SK-N-DZ (cell line): ENCODE results near the gene RNPEP.
"Not testable (repeated sequence)": the region's sequence is repeated elsewhere in the genome, so short reads cannot be mapped to it uniquely, and the experiment has no call there.

Experiments
- DNase-seq: peaks from one replicate; pipeline ENCODE4 v3.0.0-alpha.2; 2015; ENCODE audit warnings: low spot score

Gene RNPEP

DNA sequence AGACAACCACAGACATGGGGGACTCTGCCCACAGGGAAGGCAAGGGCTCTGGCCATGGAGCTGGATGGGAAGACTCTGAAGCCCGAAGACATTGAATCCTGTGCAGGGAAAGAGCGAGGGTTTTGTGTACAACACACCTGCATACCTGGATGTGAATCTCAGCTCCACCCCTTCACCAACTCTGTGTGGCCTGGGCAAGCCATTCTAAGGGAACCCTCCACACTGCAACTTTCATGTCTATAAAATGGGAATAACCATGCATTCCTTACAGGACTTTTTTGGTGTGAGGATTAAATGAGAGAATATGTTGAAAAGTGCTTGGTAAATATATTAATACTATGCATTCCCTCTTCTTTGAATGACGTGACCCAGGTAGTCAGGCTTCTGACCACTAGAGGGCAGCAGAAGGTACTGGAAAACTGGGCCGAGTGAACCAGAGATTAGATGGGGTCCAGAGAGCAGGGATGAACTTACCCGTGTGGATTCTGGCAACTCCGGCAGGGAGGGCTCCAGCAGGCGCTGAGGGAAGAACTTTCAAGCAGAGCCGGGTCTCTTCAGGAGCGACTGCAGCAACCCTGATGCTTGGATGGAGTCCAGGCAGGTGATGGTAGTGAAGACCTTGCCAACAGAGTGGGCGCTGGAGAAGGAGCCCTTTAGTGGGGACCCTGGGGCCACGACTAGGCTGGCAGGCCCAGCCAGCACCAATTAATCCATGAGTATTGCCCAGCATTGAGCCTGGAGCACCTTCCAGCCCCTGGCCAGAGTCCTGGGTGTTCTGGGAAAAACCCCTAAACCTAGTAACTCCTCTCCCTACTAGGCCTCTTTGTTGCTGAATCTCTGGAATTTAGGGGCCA is 27.1 kb downstream of the RNPEP start:
- peak; percentile 66 for DNase-seq

DNA sequence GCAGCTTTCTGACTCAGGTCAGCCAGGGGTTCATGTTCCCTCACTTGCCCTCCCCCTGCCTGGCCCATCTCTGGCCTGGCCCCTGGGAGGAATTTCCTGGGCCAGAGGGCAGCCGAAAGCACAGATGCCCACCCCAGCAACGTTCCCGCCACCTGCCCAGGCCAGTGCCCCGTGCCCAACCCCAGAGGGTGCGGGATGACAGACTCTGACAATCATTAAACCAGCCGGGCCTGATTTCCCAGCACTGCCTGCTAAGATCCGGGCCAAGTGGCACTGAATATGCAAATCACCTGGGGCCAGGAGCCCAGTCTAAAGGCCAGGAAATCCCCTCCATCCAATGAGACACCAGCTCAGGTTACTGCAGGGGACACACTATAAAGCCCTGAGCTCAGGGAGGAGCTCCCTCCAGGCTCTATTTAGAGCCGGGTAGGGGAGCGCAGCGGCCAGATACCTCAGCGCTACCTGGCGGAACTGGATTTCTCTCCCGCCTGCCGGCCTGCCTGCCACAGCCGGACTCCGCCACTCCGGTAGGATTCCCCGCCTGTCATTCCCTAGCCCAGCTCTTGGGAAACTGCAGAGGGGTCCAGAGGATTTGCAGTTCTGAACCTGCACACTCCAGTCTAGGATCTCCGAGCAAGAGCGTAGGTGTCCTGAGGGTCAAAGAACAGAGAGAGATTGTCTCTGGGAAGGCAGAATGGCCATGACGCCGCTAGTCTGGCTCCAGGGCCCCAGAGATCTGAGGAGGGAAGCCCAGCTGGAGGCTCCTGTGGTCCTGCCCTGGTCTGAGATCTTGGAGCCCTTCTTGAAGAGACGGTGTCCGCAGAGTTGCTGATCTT is 27.9 kb downstream of the RNPEP start, which contains the start of gene ELF3:
Gene ELF3, plus strand, starts transcription at position 408 of the 836 bp plus-strand sequence. CDS start 550 bp downstream, outside the sequence.
- peak; percentile 32 for DNase-seq

DNA sequence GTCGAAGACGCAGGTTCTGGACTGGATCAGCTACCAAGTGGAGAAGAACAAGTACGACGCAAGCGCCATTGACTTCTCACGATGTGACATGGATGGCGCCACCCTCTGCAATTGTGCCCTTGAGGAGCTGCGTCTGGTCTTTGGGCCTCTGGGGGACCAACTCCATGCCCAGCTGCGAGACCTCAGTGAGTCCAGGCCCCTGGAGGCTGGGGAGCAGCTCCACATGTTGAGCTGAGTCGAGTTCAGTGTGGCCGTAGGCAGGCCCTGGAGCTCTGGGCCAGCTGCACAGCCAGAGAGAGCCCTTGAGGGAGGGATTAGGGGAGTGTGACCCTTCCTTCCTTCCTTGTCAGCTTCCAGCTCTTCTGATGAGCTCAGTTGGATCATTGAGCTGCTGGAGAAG is 29.5 kb downstream of the RNPEP start:
- DNase-seq: no peak

DNA sequence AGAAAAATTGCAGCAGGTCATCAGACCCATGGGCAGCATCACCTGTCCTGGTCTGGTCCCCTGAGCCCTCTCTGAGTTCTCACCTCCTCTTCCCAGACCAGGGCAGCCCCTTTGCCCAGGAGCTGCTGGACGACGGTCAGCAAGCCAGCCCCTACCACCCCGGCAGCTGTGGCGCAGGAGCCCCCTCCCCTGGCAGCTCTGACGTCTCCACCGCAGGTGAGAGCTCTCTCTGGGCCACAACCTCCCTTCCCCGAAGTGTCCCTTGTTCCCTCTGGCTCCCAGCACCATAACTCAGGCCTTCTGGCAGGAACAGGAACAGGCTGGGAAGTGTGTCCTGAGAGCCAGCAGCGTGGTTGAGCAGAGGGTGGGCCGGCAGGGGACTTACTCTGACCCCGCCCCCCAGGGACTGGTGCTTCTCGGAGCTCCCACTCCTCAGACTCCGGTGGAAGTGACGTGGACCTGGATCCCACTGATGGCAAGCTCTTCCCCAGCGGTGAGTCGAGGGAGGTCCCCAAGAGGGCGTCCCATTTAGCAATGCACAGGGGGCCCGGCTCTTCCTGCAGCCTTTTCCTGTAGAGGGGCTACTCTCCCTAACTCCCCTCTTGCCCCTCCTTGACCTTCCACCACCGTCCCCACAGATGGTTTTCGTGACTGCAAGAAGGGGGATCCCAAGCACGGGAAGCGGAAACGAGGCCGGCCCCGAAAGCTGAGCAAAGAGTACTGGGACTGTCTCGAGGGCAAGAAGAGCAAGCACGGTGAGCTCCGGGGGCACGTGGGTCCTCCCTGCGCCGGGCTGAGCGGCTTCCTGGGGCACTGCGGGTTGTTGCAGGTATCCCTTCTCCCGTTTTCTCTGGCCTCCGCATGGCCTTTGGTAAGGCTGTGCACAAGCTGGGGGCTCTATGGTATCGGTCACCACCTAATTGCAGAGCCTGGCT is 30.4 kb downstream of the RNPEP start:
- no peak for DNase-seq

DNA sequence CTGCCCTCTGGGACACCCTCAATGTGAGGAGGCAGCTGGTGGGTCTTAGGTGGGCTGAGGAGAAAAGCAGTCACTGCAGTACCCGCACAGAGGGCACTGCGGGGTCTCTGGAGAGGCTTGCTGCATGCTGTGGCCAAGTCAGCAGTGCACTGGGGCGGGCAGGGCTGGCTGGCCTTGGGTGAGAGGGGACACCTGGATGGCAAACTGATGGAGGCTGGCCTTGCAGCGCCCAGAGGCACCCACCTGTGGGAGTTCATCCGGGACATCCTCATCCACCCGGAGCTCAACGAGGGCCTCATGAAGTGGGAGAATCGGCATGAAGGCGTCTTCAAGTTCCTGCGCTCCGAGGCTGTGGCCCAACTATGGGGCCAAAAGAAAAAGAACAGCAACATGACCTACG is 31.2 kb downstream of the RNPEP start:
- no peak for DNase-seq

DNA sequence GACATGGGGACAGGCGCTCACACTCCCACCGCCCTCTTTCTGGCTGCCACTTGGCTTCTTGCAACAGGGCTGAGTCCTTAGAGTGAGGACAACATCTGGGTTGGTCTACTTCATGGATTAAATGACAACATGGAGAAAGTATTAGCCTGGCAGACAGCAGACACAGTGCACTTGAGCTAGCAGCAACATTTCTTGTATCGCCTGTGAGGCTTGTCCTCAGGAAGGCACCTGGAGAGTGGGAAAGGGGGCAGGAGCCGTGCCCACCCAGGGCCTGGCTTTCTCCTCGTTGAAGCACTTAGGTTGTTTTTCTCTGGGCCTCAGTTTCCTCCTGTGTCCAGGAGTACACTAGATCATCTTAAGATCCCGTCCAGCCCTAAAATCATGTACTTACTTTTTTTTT is 31.6 kb downstream of the RNPEP start:
- no peak for DNase-seq

DNA sequence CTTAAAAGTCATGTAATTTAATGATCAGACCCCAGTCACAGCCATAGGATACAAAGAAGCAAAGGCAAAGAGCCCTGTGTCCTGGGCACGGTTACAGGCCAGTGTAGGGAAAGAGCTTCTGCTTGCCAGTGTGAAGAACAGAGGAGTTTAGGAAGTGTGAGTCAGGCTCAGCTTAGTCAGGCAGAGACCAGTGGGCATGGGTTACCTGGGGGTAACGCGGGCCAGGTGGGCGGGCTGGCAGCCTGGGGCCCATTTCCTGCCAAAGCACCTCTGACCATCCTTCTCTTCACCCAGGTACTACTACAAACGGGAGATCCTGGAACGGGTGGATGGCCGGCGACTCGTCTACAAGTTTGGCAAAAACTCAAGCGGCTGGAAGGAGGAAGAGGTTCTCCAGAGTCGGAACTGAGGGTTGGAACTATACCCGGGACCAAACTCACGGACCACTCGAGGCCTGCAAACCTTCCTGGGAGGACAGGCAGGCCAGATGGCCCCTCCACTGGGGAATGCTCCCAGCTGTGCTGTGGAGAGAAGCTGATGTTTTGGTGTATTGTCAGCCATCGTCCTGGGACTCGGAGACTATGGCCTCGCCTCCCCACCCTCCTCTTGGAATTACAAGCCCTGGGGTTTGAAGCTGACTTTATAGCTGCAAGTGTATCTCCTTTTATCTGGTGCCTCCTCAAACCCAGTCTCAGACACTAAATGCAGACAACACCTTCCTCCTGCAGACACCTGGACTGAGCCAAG is 32.6 kb downstream of the RNPEP start:
- DNase-seq: no peak

DNA sequence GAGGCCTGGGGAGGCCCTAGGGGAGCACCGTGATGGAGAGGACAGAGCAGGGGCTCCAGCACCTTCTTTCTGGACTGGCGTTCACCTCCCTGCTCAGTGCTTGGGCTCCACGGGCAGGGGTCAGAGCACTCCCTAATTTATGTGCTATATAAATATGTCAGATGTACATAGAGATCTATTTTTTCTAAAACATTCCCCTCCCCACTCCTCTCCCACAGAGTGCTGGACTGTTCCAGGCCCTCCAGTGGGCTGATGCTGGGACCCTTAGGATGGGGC is 33.2 kb downstream of the RNPEP start:
- no peak for DNase-seq

DNA sequence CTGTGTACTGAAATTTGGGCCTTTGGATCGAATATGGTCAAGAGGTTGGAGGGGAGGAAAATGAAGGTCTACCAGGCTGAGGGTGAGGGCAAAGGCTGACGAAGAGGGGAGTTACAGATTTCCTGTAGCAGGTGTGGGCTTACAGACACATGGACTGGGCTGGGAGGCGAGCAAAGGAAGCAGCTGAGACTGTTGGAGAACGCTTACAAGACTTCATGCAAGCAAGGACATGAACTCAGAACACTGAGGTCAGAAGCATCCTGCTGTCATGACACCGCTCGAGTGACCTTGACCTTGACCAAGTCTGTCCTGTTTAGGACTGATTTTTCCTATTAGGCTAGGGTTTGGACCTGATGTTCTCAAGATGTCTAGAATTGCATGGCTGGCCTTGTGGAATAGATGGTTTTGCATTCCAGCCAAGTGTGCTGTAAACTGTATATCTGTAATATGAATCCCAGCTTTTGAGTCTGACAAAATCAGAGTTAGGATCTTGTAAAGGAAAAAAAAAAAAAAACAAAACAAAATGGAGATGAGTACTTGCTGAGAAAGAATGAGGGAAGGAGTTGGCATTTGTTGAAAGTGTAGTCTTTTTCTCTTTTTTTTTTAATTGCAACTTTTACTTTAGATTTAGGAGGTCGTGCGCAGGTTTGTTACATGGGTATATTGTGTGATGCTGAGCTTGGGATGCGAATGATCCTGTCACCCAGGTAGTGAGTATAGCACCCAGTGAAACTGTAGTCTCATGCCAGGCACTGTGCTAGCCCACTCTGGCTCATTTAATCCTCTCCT is 33.8 kb downstream of the RNPEP start:
- no peak for DNase-seq

DNA sequence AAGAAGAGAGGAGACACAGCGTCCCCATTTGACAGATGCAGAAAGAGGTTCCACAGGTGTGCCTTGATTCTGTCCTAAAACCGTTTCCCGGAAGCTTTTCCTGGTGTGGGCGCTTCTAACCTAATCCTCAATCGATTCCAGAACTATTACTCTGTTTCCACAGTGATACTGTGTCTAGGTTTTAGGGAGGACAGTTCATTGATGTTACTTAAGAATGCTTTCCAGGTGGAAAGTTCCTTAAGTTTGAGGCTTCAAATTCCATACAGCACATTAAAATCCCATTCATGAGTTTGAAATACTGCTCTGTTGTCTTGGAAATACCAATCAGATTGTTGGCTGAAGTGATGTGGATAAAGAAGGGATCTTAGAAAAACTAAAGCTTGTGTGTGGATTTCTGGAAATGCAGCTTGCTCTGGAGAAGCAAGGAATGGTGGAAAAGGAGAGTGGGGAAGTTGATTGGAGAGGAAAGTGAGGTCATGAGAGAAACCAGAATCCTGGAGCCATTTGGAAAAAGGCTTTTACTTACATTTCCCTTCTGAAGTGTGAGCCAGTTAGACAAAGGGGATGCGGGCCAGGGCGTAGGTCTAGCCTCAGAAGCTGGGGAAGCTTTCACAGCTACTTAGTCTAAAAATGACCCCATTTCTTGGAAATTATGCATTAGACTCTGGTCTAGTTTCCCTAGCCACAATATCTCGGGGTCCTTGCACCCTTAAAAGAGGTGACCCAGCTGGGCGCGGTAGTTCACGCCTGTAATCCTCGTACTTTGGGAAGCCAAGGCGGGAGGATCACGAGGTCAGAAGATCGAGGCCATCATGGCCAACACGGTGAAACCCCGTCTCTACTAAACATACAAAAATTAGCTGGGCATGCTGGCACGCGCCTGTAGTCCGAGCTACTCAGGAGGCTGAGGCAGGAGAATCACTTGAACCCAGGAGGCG is 34.6 kb downstream of the RNPEP start:
- no peak for DNase-seq

DNA sequence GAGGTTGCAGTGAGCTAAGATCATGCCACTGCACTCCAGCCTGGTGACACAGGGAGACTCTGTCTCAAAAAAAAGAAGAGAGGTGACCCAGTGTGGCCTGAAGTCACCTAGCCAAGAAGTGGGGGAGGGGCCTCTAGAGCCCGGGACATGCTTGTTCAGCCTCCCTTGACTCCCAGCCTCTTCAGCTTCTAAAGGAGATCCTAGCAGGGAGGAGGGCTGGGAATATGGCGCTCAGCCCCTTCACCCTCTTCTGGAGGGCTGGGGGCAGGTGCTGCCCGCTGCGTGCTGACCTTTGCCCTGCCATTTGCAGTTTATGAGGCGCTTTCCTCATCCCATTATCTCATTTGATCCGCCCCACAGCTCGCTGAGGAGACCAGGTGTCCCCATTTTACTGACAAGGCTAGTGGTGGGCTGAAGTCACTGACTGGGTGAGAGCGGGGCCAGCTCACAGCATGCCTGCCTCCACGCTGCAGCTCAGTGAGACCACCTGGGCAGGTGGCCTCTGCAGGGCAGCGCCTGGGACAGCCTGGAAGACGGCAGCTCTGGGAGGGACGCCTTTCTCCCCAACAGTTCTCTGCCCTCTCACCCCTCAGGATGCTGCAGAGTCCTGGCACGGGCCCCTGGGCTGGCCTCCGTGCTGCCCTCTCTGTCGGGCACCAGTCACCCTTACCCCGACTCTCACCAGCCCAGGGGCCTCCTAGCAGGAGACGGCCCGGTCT is 35.5 kb downstream of the RNPEP start:
- no peak for DNase-seq

DNA sequence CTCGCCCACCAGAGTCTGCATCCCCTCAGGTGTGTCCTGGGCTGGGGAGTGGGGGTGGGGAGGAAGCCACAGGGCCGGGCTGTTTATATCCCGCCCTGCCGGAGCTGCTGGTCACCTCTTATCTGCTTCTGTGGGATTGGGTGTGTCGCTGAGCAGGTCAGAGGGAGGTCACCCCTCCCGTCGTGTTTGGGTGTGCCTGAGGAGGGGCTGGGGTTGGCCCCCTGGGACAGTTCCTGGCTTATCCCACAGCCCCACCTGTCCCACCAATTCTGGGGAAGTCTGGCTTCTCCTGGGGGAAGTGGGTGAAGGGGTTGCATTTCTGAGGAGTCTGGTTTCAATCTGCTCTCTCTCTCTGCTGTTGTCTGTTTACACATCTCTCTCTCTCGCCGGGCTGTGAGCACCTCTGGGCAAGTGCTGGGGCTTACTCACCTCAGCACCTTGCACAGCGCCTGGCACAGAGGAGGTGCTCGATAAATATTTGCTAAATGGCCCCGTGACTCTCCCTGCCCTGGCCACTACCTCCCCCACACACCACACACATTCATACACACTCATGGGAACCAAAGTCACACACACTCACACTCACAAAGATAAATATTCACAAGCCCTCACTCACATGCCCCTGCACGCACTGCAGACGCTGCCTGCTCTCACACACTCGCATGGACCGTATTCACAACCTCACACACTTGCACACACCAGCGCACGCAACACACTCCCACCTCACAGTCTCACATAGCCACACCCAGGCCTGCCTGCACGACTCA is 36.2 kb downstream of the RNPEP start:
- no peak for DNase-seq

DNA sequence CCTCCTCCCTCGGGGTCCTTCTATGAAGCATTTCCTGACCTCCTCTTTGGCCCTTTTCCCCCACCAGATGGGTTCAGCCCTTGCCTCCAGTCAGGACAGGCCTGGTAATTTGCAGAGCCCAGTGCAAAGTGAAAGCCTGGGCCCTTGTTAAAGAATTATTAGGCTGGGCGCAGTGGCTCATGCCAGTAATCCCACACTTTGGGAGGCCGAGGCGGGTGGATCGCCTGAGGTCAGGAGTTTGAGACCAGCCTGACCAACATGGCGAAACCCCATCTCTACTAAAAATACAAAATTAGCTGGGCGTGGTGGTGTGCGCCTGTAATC is 36.7 kb downstream of the RNPEP start:
- DNase-seq: not testable (repeated sequence)

DNA sequence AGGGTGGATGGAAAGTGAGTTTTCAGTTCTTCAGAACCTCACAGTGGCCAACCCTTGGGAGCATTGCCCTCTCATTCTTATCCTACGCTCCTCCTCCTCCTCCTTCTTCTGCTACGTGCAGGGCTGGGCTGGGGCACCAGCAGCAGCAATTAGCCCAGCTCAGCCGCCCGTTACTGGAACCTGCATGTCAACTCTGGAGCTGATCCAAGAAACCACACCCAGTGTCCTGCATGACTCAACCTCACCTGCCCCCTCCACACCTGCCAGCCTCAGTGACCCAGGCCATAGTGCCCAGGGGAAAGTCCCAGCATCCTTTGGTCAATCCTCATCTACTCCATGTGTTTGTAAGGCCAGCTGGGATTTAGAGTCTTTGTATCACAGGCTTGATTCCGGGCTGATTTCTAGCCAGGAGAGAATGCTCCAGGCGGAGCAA is 40.6 kb downstream of the RNPEP start:
- no peak for DNase-seq

DNA sequence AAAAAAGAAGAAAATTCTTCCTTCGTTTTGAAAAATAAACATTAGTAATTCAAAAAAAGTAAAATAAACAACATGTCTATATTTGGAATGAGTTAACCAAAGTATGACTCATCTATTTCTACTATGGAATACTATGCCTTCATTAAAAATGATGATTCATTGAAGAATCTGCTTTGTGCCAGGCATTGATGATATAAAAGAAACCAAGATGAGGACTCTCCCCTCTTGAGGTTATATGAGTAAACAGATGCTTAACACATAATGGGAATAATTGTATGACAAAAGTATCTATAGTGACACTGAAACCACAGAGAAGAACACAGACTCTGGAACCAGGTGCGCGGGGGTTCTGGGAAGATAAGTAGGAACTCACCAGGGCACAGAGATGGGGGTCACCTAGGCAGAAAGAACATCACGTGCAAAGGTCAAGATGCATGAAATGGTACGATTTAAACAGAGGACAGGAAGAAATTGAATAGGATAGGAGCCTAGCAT is 46.8 kb downstream of the RNPEP start:
- DNase-seq: no peak

DNA sequence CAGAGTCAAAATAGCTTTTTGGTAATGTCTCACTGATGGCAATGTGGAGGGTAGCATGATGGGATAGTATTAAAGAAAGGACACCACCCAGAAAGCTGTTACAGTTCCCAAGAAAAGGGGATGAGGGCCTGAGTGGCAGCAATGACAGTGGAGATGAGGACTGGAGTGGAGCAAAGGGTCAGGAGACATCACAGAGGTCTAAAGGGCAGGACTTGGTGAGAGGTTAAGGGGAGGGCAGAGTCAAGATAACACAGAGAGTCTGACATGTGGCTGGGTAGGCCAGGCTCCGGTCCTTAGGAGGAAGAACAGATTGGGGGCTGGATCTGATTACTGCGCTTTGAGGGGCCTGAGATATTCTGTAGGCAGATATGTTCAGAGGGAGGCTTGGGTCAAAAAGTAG is 47.3 kb downstream of the RNPEP start:
- DNase-seq: no peak

DNA sequence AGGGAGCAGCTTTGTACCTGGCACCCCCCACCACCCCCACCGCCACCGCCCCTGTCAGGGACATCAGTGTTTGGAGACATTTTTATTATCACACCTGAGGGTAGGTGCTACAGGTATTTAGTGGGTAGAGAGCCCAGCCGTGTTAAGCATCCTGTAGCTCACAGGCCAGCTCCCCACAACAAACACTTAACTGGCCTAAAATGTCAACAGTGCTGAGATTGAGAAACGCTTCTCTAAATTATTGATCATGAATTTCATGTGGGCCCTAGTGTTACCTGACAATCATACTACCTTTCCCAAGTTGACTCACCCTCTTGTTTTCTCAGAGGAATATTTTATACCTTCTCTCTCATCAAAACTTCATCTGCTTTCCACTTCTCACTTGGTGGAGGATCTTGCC is 49.3 kb downstream of the RNPEP start:
- DNase-seq: no peak
